Kidney epithelial cell (primary cell): ENCODE data around the gene OR56B1. TPM values are rescaled to one million over a fixed set of nuclear protein-coding genes. Genes with fewer than 3 reads are reported as not detected.
"Not testable (repeated sequence)": the region's sequence is repeated elsewhere in the genome, so short reads cannot be mapped to it uniquely, and the experiment has no call there.

ENCODE experiments used
- DNase-seq: peaks from one replicate; pipeline ENCODE4 v3.0.0-alpha.2; 2010; ENCODE audit warnings: low read depth
- H3K27me3 ChIP-seq: 2 replicates; pipeline ENCODE4 v1.6.0; 2011; ENCODE audit warnings: low read length; ENCODE audit not compliant: control insufficient read depth, insufficient read depth
- H3K36me3 ChIP-seq: 2 replicates; pipeline ENCODE4 v1.5.1; 2011; ENCODE audit warnings: low read length; ENCODE audit not compliant: control insufficient read depth, insufficient read depth
- H3K4me3 ChIP-seq: 2 replicates; pipeline ENCODE4 v1.5.1; 2011; ENCODE audit warnings: low read depth, mild to moderate bottlenecking, control low read depth, low read length
- CTCF ChIP-seq: IDR thresholded peaks from 2 replicates; pipeline ENCODE4 v1.5.1; 2011; ENCODE audit warnings: mild to moderate bottlenecking, moderate library complexity, low read length, control low read depth, inconsistent platforms; ENCODE audit not compliant: insufficient read depth, poor library complexity, severe bottlenecking
- total RNA-seq: library from RNA; depleted of rRNA; stranded (reverse); fragments of >200 nt; gene quantifications from 2 replicates; pipeline ENCODE4 v1.2.3, GENCODE V29; 2015

The OR56B1 gene
- total RNA-seq, result not detected in 2 replicates

- DNase-seq, result no peak
- H3K27me3 ChIP-seq, result no peaks in the 10 kb centered on the region
- no peak within 1 kb of the TSS for H3K4me3 ChIP-seq
- no peak for TF ChIP-seq CTCF
- no peaks in the 10 kb centered on the region for H3K36me3 ChIP-seq
Measured at GRCh38 chr11:5736396-5736795, at the start of gene OR56B1. Gene OR56B1, plus strand, starts transcription at chr11:5736448. Its CDS starts 69 bp downstream, at chr11:5736517.

GRCh38 chr11:5688482-5688881, 47.8 kb upstream of the OR56B1 start:
- no peak for TF ChIP-seq CTCF
- H3K36me3 ChIP-seq, result no peaks in the 10 kb centered on the region
- DNase-seq, result no peak

GRCh38 chr11:5689551-5689983, 46.7 kb upstream of the OR56B1 start, which contains the start of gene TRIM22:
Gene TRIM22, plus strand, starts transcription at chr11:5689790. Its CDS starts 6,443 bp downstream, at chr11:5696233.
- H3K27me3 ChIP-seq, result no peaks in the 10 kb centered on the region
- peak; percentile 32 for DNase-seq
- no peak for TF ChIP-seq CTCF
- no peaks in the 10 kb centered on the region for H3K36me3 ChIP-seq
- H3K4me3 ChIP-seq, result peak within 1 kb of the TSS; percentile 24

More at GRCh38 chr11:5688482-5688881, 47.8 kb upstream of the OR56B1 start:
- H3K4me3 ChIP-seq, result no peak overlapping the region
- no peaks in the 10 kb centered on the region for H3K27me3 ChIP-seq

- no peak for DNase-seq
- H3K27me3 ChIP-seq, result no peaks in the 10 kb centered on the region
- no peak for TF ChIP-seq CTCF
- no peaks in the 10 kb centered on the region for H3K36me3 ChIP-seq
- H3K4me3 ChIP-seq, result peak overlapping the region; percentile 24
Measured at GRCh38 chr11:5690216-5690615, 46.0 kb upstream of the OR56B1 start.

- Histone ChIP-seq H3K4me3 (peak overlapping the region; percentile 1), H3K27me3 (no peaks in the 10 kb centered on the region), H3K36me3 (no peaks in the 10 kb centered on the region)
- TF ChIP-seq CTCF, result no peak
- DNase-seq, result no peak
Measured at GRCh38 chr11:5690736-5691135, 45.5 kb upstream of the OR56B1 start.

- H3K4me3 ChIP-seq, DNase-seq: not testable (repeated sequence)
Measured at GRCh38 chr11:5691238-5691963, 44.8 kb upstream of the OR56B1 start.

More at GRCh38 chr11:5691238-5691963, 44.8 kb upstream of the OR56B1 start:
- H3K36me3 ChIP-seq, H3K27me3 ChIP-seq: not testable (repeated sequence)
